Peyer's patch (tissue), 4 donors: ENCODE results near the gene PDE5A. TPM values are rescaled to one million over a fixed set of nuclear protein-coding genes. Genes with fewer than 3 reads are reported as not detected.
"Not testable (repeated sequence)": the region's sequence is repeated elsewhere in the genome, so short reads cannot be mapped to it uniquely, and the experiment has no call there.

Experiments
- DNase-seq, 3 donors: peaks; one replicate each; pipeline ENCODE4 v3.0.0-alpha.2; 2017 to 2019
- H3K27ac ChIP-seq, 4 donors: fragments of 200-600 bp; sonication (generic); one replicate each; pipeline ENCODE4 v1.5.1; 2016 to 2019
- H3K27me3 ChIP-seq, 2 donors: fragments of 200-600 bp; sonication (generic); one replicate each; pipeline ENCODE4 v1.5.1; 2019
- H3K36me3 ChIP-seq, 3 donors: fragments of 200-600 bp; sonication (generic); one replicate each; pipeline ENCODE4 v1.5.1; 2016 to 2019
- H3K4me1 ChIP-seq, 4 donors: fragments of 200-600 bp; sonication (generic); one replicate each; pipeline ENCODE4 v1.5.1; 2016 to 2019
- H3K4me3 ChIP-seq, 4 donors: fragments of 200-600 bp; sonication (generic); 1 replicate in 3 of 4; 2 replicates in 1 of 4; pipeline ENCODE4 v1.5.1; 2016 to 2019; ENCODE audit warnings: mild to moderate bottlenecking in 1 of 4
- H3K9me3 ChIP-seq, 4 donors: fragments of 200-600 bp; sonication (generic); one replicate each; pipeline ENCODE4 v1.5.1; 2016 to 2019; ENCODE audit warnings: mild to moderate bottlenecking in 1 of 4
- CTCF ChIP-seq, 6 experiments: fragments of 450-650 bp in 4 of 6; fragments of 200-600 bp in 2 of 6; sonication (generic) in 1 of 6; IDR thresholded peaks; one replicate each; pipeline ENCODE4 v1.5.1; 2017 to 2019; ENCODE audit warnings: antibody characterized with exemption in 6 of 6, mild to moderate bottlenecking in 3 of 6, moderate library complexity in 1 of 6
- POLR2A ChIP-seq, 2 donors: fragments of 450-650 bp; IDR thresholded peaks; one replicate each; pipeline ENCODE4 v1.5.1; 2017; ENCODE audit warnings: antibody characterized with exemption in 2 of 2, mild to moderate bottlenecking in 2 of 2, moderate library complexity in 2 of 2
- total RNA-seq, 4 donors: library from RNA; depleted of rRNA; stranded (reverse); fragments of >200 nt; gene quantifications; one replicate each; pipeline ENCODE4 v1.1.0, GENCODE V29; 2016

Gene PDE5A
- total RNA-seq, 4 donors from 2014 or later = 37.7 to 58.6 (median 47.2) TPM

- DNase-seq = no peak
- peak overlapping the region in 2 of 4 donors; percentile 18 for H3K4me3 ChIP-seq
- H3K27ac ChIP-seq = peak overlapping the region in 1 of 4 donors; percentile 60
- TF ChIP-seq CTCF (IDR thresholded peaks at IDR 0.05) = no peak
- H3K4me1 ChIP-seq = no peaks in the 10 kb centered on the region
- no peaks in the 10 kb centered on the region for H3K27me3 ChIP-seq
- H3K9me3 ChIP-seq = no peaks in the 10 kb centered on the region
- no peaks in the 10 kb centered on the region for H3K36me3 ChIP-seq
Measured at GRCh38 chr4:119663160-119663788, 34.7 kb upstream of the PDE5A start.

- not testable (repeated sequence) for H3K27ac ChIP-seq, H3K36me3 ChIP-seq, DNase-seq, H3K4me1 ChIP-seq, H3K4me3 ChIP-seq, H3K27me3 ChIP-seq, H3K9me3 ChIP-seq
Measured at GRCh38 chr4:119662612-119663011, 34.0 kb upstream of the PDE5A start.

DNA sequence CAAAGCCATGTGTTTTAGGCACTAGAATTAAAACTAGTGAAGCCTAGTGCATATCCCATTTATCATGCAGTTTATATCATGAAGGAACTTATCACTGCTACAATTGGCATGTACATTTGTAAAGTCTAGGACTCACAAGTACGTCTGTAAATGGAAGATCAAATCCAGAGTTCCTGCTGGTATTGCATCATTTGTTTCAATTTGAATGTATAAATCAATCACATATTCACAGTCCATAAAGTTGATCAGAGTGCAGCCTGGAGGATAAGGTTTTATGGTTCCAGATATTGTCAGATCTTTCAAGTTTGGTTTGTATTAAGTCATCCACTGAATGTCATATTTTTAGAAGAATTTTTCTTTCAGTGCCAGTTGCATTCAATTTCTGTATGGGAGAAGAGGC is 32.6 kb upstream of the PDE5A start:
- Histone ChIP-seq H3K27ac (no peak overlapping the region), H3K4me3 (no peak overlapping the region), H3K4me1 (no peaks in the 10 kb centered on the region), H3K9me3 (no peaks in the 10 kb centered on the region), H3K27me3 (no peaks in the 10 kb centered on the region), H3K36me3 (no peaks in the 10 kb centered on the region)
- no peak for TF ChIP-seq CTCF (IDR thresholded peaks at IDR 0.05)
- no peak for TF ChIP-seq POLR2A (IDR thresholded peaks at IDR 0.05)
- no peak for DNase-seq

- Histone ChIP-seq H3K4me1 (no peaks in the 10 kb centered on the region), H3K4me3 (no peak overlapping the region), H3K27me3 (no peaks in the 10 kb centered on the region), H3K27ac (no peak overlapping the region), H3K36me3 (no peaks in the 10 kb centered on the region), H3K9me3 (no peaks in the 10 kb centered on the region)
- DNase-seq = no peak
- TF ChIP-seq POLR2A (IDR thresholded peaks at IDR 0.05) = no peak
- TF ChIP-seq CTCF (IDR thresholded peaks at IDR 0.05) = no peak
Measured at GRCh38 chr4:119659576-119659975, 31.0 kb upstream of the PDE5A start.

DNA sequence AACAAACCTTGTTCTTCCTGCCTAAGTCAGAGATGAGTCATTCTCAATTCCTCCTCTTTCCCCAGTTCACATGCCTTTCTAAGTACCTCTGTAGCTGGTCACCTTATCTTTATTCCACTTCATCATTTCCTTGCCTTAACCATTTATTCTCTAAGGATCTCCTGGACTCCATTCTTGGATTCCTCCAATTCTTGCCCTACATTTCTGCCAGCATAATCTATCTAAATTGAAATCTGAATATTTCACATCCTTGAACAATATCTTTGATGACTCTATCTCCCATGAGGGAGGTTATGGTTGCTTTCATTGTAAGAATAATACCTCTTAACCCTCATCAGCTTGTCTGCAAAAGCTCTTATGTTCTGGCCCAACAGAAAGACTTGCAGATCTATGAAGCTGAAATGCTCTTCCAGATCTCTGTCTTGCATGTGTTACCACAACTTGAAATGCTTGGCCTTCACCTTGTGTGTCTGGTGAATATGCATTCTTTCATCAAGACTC is 28.6 kb upstream of the PDE5A start:
- Histone ChIP-seq H3K27ac (no peak overlapping the region), H3K36me3 (no peaks in the 10 kb centered on the region), H3K4me1 (no peaks in the 10 kb centered on the region), H3K27me3 (no peaks in the 10 kb centered on the region), H3K4me3 (no peak overlapping the region), H3K9me3 (no peaks in the 10 kb centered on the region)
- TF ChIP-seq POLR2A (IDR thresholded peaks at IDR 0.05) (no peak), CTCF (IDR thresholded peaks at IDR 0.05) (no peak)
- DNase-seq = no peak

DNA sequence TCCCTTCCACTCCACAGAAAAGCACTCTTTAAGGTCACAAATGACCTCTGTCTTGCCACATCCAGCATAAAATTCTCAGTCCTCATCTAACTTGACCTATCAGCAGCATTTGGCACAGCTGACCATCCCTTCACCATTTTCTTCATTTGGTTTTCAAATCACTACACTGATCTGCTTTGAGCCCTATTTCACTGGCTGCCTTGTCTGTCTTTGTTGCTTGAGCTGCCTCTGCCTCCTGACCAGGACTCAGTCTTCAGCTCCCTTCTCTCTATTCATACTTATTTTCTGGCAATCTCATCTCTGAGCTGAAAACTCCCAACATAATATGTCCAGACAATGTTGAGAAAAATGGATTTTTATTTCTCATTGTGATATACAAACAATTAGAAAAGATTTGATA is 27.7 kb upstream of the PDE5A start:
- H3K4me1 ChIP-seq = no peaks in the 10 kb centered on the region
- H3K27ac ChIP-seq = no peak overlapping the region
- no peak overlapping the region for H3K4me3 ChIP-seq
- no peak for TF ChIP-seq CTCF (IDR thresholded peaks at IDR 0.05)
- no peak for TF ChIP-seq POLR2A (IDR thresholded peaks at IDR 0.05)
- H3K27me3 ChIP-seq = no peaks in the 10 kb centered on the region
- no peaks in the 10 kb centered on the region for H3K9me3 ChIP-seq
- H3K36me3 ChIP-seq = no peaks in the 10 kb centered on the region
- no peak for DNase-seq
